ENCODE measurements around the gene FMNL2.

DNA sequence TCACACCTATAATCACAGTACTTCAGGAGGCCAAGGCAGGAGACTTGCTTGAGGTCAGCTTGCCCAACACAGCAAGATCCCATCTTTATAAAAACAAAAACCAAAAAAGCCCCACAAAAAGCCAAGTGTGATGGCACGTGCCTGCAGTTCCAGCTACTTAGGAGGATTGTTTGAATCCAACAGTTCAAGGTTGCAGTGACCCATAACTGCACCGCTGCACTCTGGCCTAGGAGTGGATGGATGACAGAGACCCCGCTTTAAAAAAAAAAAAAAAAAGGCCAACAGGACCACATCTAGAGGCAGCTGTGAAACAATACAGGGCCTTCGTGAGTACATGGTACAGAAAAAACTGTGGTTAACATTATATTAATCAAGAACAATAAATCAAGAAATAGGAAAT, 326.1 kb downstream of the FMNL2 start:
- TF ChIP-seq EZH2 (IDR thresholded peaks at IDR 0.05; ENCODE audit: low read depth) = no peak
- TF ChIP-seq, protein P1, sequence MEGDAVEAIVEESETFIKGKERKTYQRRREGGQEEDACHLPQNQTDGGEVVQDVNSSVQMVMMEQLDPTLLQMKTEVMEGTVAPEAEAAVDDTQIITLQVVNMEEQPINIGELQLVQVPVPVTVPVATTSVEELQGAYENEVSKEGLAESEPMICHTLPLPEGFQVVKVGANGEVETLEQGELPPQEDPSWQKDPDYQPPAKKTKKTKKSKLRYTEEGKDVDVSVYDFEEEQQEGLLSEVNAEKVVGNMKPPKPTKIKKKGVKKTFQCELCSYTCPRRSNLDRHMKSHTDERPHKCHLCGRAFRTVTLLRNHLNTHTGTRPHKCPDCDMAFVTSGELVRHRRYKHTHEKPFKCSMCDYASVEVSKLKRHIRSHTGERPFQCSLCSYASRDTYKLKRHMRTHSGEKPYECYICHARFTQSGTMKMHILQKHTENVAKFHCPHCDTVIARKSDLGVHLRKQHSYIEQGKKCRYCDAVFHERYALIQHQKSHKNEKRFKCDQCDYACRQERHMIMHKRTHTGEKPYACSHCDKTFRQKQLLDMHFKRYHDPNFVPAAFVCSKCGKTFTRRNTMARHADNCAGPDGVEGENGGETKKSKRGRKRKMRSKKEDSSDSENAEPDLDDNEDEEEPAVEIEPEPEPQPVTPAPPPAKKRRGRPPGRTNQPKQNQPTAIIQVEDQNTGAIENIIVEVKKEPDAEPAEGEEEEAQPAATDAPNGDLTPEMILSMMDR (conservative IDR thresholded peaks at IDR 0.05) = no peak

All from PC-9 (cell line).